Ectodermal cell (in vitro differentiated cells): Measurements from ENCODE around the gene ACAA1.

Experiments used
- H3K27ac ChIP-seq: 2 replicates; pipeline ENCODE4 v1.7.0; 2013; ENCODE audit warnings: mild to moderate bottlenecking, low read depth, low read length; ENCODE audit not compliant: insufficient read depth, poor library complexity, severe bottlenecking
- H3K27me3 ChIP-seq: 2 replicates; pipeline ENCODE4 v1.7.0; 2013; ENCODE audit warnings: mild to moderate bottlenecking, low read length; ENCODE audit not compliant: insufficient read depth, control insufficient read depth, poor library complexity, severe bottlenecking
- H3K36me3 ChIP-seq: one replicate; pipeline ENCODE4 v1.7.0; 2013; ENCODE audit warnings: low read length; ENCODE audit not compliant: control insufficient read depth, insufficient read depth
- H3K4me1 ChIP-seq: one replicate; pipeline ENCODE4 v1.7.0; 2013; ENCODE audit warnings: low read length; ENCODE audit not compliant: control insufficient read depth, insufficient read depth
- H3K4me3 ChIP-seq: 2 replicates; pipeline ENCODE4 v1.7.0; 2013; ENCODE audit warnings: low read depth, low read length, control low read depth; ENCODE audit not compliant: insufficient read depth
- H3K9me3 ChIP-seq: 2 replicates; pipeline ENCODE4 v1.7.0; 2013; ENCODE audit warnings: mild to moderate bottlenecking, low read length, moderate library complexity; ENCODE audit not compliant: control insufficient read depth
- WGBS, 2 experiments: methylation state at CpG; one replicate each; pipeline ENCODE4 v1.1.7; 2013; ENCODE audit warnings: missing lambda C conversion rate in 2 of 2; 5-methylcytosine and 5-hydroxymethylcytosine counted together

The ACAA1 gene

GRCh38 chr3:38154033-38154494, 17.1 kb upstream of the ACAA1 start:
- no peaks in the 10 kb centered on the region for H3K4me1 ChIP-seq
- no peaks in the 10 kb centered on the region for H3K36me3 ChIP-seq
- H3K4me3 ChIP-seq, result no peak overlapping the region
- H3K27me3 ChIP-seq, result no peaks in the 10 kb centered on the region
- no peaks in the 10 kb centered on the region for H3K9me3 ChIP-seq
- H3K27ac ChIP-seq, result no peak overlapping the region
- 89% methylated on average over 2 of the region's 2 CpGs for WGBS, 2 experiments

- Histone ChIP-seq H3K27ac (no peak overlapping the region), H3K9me3 (no peaks in the 10 kb centered on the region)
- 85 to 92% methylated on average over 2 of the region's 2 CpGs for WGBS, 2 experiments
These were observed 16.3 kb upstream of the ACAA1 start for GRCh38 chr3:38153221-38153620.

GRCh38 chr3:38152609-38153008, 15.7 kb upstream of the ACAA1 start:
- H3K4me3 ChIP-seq, result no peak overlapping the region
- H3K36me3 ChIP-seq, result no peaks in the 10 kb centered on the region
- H3K4me1 ChIP-seq, result no peaks in the 10 kb centered on the region
- WGBS, 2 experiments, result 92 to 94% methylated on average over 2 of the region's 2 CpGs
- no peaks in the 10 kb centered on the region for H3K27me3 ChIP-seq
- no peaks in the 10 kb centered on the region for H3K9me3 ChIP-seq
- no peak overlapping the region for H3K27ac ChIP-seq

More at GRCh38 chr3:38153221-38153620, 16.3 kb upstream of the ACAA1 start:
- H3K36me3 ChIP-seq, result no peaks in the 10 kb centered on the region
- no peak overlapping the region for H3K4me3 ChIP-seq
- no peaks in the 10 kb centered on the region for H3K4me1 ChIP-seq
- H3K27me3 ChIP-seq, result no peaks in the 10 kb centered on the region

GRCh38 chr3:38151667-38152265, 14.8 kb upstream of the ACAA1 start:
- no peaks in the 10 kb centered on the region for H3K36me3 ChIP-seq
- H3K9me3 ChIP-seq, result no peaks in the 10 kb centered on the region
- H3K4me3 ChIP-seq, result no peak overlapping the region
- 95 to 96% methylated on average over 3 of the region's 3 CpGs for WGBS, 2 experiments
- H3K4me1 ChIP-seq, result no peaks in the 10 kb centered on the region
- H3K27ac ChIP-seq, result no peak overlapping the region
- no peaks in the 10 kb centered on the region for H3K27me3 ChIP-seq

GRCh38 chr3:38150780-38151528, 14.0 kb upstream of the ACAA1 start:
- Histone ChIP-seq H3K27ac (no peak overlapping the region), H3K27me3 (no peaks in the 10 kb centered on the region), H3K36me3 (no peaks in the 10 kb centered on the region), H3K9me3 (no peaks in the 10 kb centered on the region), H3K4me3 (no peak overlapping the region), H3K4me1 (no peaks in the 10 kb centered on the region)
- WGBS, 2 experiments, result 85 to 89% methylated on average over 3 of the region's 3 CpGs

GRCh38 chr3:38149708-38150107, 12.8 kb upstream of the ACAA1 start:
- Histone ChIP-seq H3K27me3 (no peaks in the 10 kb centered on the region), H3K9me3 (no peaks in the 10 kb centered on the region), H3K36me3 (no peaks in the 10 kb centered on the region), H3K27ac (no peak overlapping the region), H3K4me1 (no peaks in the 10 kb centered on the region), H3K4me3 (no peak overlapping the region)
- 90 to 96% methylated on average over 3 of the region's 3 CpGs for WGBS, 2 experiments

GRCh38 chr3:38148311-38148882, 11.5 kb upstream of the ACAA1 start:
- H3K27ac ChIP-seq, result no peak overlapping the region
- no peak overlapping the region for H3K4me3 ChIP-seq
- H3K27me3 ChIP-seq, result no peaks in the 10 kb centered on the region
- H3K9me3 ChIP-seq, result no peaks in the 10 kb centered on the region
- WGBS, 2 experiments, result 94 to 96% methylated on average over 5 of the region's 5 CpGs
- H3K4me1 ChIP-seq, result no peaks in the 10 kb centered on the region
- H3K36me3 ChIP-seq, result no peaks in the 10 kb centered on the region

- no peaks in the 10 kb centered on the region for H3K4me1 ChIP-seq
- no peaks in the 10 kb centered on the region for H3K9me3 ChIP-seq
- no peak overlapping the region for H3K4me3 ChIP-seq
- no peaks in the 10 kb centered on the region for H3K36me3 ChIP-seq
- H3K27me3 ChIP-seq, result no peaks in the 10 kb centered on the region
- WGBS, 2 experiments, result 95 to 97% methylated on average over 3 of the region's 3 CpGs
- no peak overlapping the region for H3K27ac ChIP-seq
These were observed 10.5 kb upstream of the ACAA1 start for GRCh38 chr3:38147421-38147820.

GRCh38 chr3:38146504-38146903, 9.6 kb upstream of the ACAA1 start:
- Histone ChIP-seq H3K4me1 (no peaks in the 10 kb centered on the region), H3K9me3 (no peaks in the 10 kb centered on the region), H3K36me3 (no peaks in the 10 kb centered on the region), H3K4me3 (no peak overlapping the region), H3K27ac (no peak overlapping the region), H3K27me3 (no peaks in the 10 kb centered on the region)
- WGBS, 2 experiments, result 92 to 100% methylated on average over 1 to 2 of the region's 2 CpGs

GRCh38 chr3:38143511-38143910, 6.6 kb upstream of the ACAA1 start:
- H3K36me3 ChIP-seq, result no peaks in the 10 kb centered on the region
- 73% methylated on average over 3 of the region's 3 CpGs for WGBS, 2 experiments
- no peaks in the 10 kb centered on the region for H3K9me3 ChIP-seq
- H3K4me1 ChIP-seq, result peaks cover 6% of the 10 kb centered on the region
- H3K4me3 ChIP-seq, result no peak overlapping the region
- H3K27ac ChIP-seq, result no peak overlapping the region
- H3K27me3 ChIP-seq, result peaks cover 12% of the 10 kb centered on the region
